ENCODE measurements around the gene PRDM15.

The PRDM15 gene

DNA sequence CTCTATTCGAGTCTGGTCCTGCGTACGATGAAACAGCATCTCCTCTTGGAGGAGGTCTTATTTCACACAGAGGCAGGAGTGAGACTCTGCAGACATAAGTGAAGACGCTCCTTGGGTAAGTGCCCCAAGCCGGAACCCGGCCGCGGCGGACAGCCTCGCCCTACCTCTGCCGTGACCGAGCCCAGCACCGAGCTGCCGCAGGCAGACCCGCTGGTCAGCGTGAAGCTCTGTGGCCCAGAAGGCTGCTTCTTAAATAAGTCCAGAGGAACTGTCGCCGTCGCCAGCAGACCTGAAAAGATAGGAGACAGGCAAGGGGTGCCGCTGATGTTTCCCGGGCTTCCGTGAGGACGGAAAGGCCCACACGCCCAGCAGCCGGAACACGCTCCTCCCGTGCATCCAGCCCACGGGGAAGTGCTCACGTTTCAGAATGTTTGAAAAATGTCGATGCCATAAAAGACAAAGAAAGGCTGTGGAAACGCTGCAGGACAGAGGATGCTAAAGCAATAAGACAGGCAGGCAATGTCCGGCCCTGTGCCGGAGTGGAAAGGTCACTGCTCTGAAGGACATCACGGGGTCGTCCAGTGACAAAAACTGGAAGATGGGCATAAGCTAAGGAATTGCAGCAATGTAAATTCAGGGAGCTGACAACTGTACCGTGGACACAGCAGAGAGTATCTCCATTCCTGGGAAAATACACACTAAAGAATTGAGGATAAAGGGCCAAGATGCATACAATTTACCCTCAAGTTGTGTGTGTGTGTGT, 28.5 kb upstream of the PRDM15 start:
- no peak for DNase-seq (ENCODE audit: low read depth in 2 of 2)

DNA sequence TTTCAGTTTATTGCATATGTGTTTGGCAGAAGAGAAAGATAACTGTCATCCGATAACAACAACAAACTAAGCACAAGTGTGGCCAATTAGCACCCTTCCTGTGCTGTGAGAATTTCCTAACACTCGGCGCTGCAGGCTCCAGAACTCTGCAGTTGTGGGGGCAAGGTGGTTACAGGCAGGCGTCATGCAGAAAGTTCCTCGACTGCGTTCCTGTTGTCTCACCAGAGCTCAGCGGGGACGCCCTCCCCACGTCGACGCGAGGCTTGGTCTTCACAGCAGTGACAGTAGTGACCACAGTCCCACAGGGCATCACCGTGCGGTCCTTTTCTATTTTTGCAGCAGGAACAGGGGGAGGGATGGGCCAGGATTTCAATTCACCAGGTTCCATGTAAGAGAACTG, 27.6 kb upstream of the PRDM15 start:
- DNase-seq (ENCODE audit: low read depth in 2 of 2), result no peak

DNA sequence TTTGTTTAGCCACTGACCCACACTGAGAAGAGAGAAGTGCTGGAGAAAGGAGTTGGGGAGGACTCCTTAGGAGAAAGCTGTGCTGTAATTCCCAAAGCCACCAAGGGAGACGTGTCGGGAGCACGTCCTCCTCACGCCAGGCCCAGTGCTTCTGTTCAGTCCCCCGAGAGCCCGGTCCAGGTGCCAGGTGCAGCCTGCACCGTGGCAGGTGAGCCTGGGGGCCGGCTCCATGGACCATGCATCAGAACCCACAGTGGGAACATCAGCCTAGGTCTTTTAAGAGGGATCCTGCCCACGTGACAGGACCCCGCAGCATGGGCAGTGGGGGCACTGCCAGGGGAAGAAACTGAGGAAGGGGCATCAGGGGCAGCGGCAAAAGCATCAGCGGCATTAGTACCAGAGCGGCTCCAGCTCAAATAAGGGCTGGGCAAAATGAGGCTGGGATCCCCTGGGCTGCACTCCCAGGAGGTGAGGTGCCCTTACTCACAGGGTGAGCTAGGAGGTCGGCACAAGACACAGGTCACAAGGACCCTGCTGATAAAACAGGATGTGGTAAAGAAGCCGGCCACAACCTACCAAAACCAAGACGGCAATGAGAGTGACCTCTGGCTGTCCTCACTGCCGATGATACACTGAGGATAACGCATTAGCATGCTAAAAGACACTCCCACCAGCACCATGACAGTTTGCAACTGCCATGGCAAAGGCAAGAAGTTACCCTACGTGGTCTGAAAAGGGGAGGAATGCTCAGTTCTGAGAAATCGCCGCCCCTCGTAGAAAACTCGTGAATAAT, 24.6 kb upstream of the PRDM15 start:
- no peak for DNase-seq (ENCODE audit: low read depth in 2 of 2)

DNA sequence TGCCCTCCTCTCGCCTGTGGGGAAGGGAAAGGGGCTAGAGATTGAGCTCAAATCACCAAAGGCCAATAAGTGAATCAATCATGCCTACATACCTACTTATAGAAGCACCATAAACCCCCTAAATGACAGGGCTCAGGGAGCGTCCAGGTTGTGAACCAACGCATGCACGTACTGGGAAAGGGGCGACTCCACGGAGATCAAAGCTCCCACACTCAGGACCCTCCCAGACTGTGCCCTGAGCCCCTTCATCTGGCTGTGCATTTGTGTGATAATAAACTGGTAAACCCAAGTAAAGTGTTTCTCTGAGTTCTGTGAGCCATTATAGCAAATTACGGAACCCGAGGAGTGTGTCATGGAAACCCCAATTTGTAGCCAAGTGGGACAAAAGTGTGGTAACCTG, 23.8 kb upstream of the PRDM15 start:
- no peak for DNase-seq (ENCODE audit: low read depth in 2 of 2)

DNA sequence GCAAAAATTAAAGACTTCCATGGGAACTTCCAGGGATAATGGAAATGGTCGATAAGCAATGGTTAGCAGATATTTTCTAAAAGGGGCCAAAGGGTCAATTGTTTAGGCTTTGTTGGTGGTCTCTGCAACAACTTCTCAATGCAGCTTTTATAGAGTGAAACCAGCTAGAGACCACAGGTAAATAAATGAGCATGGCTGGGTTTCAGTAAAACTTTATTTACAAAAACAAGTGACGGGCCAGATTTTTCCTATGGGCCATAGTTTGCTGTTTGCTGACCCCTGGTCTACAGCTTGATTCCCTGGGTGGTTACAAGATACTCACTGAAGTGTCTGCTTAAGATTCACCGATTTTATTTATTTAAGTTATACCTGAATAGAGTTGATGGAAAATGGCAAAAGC, 22.6 kb upstream of the PRDM15 start:
- no peak for DNase-seq (ENCODE audit: low read depth in 2 of 2)

DNA sequence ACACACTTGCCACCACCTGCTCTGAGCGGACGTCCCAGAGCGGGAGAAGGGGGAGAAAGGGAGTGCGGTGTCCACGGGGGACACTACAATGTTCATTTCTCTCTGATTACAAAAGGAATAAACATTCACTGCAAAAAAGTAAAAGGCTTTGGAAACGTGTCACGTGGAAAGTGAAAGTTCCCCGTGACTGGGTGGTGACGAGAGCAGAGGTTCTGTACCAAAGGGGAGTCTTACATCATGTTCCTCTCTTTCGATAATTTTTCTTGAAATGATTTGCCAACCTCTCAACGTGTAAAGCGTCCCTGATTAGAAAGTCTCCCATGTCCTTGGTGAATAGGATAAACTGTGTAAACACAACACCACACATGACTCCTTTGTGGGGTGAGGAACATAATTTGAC, 22.0 kb upstream of the PRDM15 start:
- no peak for DNase-seq (ENCODE audit: low read depth in 2 of 2)

DNA sequence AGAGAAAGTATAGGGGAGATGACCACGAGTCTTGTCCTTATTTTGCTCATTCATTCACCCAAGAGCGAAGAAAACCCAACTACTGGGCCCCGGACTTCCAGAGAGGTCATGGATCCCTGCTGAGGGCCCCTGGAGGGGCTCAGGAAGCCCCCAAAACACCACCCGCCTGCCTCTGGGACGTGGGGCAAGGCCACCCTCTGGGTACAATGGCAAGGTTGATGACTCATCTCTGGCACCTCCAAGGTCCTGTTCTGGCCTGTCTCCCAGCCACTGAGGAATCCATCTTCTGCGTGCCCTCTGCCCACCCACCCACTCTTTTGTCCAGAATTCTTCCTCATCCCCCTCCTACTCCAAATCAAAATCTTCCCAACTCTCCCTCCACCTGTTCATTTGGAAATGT, 21.3 kb upstream of the PRDM15 start:
- DNase-seq (ENCODE audit: low read depth in 2 of 2), result no peak

DNA sequence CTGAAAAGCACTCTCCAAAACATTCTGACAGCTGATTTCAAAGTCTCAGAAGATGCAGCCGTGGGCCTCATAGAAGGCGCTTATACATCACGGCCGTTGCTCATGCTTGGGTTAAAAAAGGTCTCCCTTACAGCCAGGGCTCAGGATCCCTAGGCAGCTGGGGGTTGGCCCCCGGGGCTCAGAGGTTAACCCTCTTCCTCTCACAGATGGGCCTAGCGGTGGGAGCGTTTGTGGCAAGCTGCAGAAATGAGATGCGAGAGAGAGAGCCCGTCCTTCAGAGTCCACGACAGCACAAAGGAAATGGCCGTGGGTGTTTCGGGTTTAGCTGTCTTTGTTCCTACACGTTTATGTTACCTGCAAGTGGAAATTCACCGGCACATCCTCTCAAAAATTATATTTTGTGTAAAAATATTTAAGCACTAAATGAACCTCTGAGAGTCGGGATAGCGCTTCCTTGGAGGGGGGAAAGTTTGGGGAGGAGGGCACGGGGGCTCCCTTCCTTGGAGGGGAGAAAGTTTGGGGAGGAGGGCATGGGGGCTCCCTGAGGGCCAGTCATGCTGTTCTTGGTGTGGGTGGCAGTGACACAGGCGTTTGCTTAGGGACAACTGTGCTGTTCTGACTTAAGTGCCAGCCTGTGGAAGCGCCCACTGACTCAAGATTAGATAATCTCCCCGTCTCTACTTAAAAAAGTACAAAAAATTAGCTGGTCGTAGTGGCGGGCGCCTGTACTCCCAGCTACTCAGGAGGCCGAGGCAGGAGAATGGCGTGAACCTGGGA, 20.5 kb upstream of the PRDM15 start:
- DNase-seq (ENCODE audit: low read depth in 2 of 2), result peak; percentile 2 to 18

DNA sequence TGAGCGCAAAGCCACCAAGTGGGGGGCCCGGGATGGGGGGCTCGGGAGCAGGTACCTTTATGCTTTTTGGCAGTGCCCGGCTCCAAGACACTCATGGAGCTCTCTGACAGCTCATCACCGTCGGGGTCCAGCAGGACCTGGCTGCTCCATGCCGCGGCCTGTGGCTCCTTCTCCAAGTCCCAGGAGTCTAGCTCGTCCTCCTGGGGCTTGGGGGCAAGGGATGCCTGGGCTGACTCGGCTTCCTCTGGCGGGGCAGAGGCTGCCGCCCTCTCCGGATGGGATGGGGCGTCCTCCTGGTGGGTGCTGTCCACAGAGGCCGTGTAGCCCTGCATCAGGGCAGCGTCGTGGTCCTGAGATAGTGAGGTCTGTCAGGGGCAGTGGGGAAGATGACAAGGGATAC, 19.9 kb upstream of the PRDM15 start:
- no peak for DNase-seq (ENCODE audit: low read depth in 2 of 2)

DNA sequence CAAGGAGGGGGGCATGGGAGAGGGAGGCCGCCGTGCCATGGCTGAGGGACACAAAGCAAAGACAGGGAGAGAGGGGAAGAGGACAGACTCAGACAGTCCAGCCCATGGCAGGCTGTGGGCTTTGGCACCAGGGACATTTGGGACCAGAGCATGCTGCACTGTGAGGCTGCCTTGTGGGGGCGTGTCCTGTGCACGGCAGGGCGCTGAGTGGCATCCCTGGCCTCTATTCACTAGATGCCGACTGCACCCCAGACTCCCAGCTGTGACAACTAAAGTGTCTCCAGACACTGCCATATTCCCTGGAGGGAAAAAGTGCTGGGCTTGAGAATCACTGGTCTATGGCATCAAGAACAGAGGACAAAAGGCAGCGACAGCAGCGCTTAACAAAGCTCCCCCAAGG, 18.6 kb upstream of the PRDM15 start:
- no peak for DNase-seq (ENCODE audit: low read depth in 2 of 2)

DNA sequence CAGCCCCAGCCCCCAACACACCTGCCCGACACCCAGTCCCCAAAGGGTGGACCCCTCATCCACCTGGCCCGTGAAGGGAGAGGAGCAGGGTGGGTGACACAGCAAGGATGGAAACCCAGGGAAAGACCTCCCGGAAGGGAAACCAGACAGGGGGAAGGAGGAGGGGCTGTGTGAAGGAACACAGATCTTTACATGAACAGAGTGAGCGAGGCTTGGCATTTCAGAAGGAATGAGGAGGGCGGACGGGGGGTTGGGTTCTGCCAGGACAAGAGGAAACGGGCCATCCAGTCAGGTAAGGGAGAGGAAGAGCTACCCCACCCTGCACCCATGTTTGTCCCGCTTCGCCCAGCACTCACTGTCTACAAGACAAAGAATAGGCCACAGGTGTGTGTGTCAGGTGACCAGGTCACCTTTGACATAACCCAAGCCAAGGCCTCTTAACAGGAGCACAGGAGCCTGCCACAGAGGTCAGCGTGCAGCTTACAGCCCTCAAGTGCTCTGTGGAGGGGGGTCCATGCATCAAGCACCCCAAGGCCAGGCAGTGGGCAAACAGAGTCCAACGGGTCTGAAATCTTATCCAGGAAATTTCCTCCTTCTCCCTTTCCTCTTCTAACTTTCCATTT, 18.0 kb upstream of the PRDM15 start:
- DNase-seq (ENCODE audit: low read depth in 2 of 2), result no peak

DNA sequence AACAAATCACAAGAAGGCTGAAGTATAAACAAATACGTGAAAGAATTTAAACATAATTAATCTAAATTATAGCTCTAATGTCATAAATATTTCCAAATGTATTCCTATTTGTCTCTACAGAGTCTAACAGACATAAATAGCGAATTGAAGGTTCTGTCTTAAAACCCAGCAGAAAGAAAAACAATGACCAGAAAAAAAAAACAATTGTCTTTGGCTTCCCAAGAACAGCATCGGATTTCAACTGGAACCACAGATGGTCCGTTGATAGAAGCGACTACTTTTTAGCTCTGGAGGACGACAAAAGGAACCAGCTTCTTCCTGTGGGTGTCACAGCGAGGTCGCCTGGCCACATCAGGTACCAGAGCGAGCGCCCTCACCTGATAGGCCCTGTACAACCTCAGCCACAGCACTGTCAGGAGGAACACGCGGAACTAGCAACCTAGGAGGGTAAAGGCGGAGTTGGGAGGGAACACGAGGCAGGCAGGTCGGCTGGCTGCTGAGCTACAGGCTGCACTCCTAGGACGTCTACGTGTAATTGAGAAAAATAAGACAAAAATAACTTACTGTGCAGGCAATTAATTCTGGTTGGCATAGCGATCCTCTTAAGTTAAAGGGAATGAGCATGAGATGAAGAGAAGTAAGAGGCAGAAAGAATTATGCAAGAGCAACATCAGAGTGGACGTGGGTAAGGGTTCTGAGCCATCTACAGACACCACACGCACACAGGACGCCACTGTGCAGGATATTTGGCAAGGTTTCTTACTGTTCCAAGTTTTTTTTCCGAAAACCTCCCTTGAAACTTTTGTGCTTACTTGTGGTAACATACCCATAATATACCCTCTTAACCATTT, 16.7 kb upstream of the PRDM15 start:
- peak in 1 of 2 donors; percentile 44 for DNase-seq (ENCODE audit: low read depth in 2 of 2)

DNA sequence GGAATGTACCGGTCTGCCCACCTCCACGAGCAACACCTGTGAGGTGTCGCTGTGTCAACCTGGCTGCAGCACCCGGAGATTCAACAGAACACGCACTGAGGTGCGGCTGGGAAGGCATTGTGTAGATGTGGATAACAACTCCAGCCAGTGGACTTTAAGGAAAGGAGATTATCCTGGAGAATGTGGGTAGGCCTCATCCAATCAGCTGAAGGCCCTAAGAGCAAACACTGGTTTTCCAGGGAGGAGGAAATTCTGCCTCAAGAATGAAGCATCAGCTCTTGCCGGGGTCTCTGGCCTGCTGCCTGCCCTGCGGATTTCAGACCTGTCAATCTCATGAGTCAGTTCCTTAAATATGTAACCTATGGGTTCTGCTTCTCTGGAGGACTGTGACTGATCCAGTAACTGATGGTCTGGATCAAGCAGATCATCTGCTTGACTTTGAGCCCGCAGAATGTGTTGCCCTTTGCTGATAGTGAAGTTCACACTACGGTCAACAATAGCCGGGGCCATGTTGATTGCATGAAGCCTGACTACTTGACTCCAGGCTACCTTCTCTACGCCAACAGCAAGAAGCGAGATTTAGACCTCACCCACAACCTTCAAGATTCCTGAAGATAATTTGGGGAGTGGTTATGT, 15.9 kb upstream of the PRDM15 start:
- no peak for DNase-seq (ENCODE audit: low read depth in 2 of 2)

DNA sequence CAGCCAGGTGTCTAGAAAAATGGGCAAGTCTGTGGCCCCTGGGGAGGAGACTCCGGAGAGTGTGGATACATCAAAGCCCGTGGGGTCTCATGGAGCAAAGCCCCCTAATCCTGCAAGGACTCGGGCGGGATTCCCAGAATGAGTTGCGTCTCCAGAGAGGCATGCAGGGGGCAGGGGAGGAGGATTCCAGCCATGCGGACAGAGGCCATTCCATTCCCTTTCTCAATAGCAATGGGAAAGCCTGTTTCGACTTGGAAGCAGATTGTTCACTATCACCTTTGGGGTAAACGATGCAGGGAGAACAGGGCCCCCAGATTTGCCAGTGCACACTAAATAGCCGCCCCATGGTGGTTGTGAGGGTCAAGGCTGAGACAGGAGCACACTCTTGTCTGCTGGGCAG, 15.4 kb upstream of the PRDM15 start:
- DNase-seq (ENCODE audit: low read depth in 2 of 2), result no peak

DNA sequence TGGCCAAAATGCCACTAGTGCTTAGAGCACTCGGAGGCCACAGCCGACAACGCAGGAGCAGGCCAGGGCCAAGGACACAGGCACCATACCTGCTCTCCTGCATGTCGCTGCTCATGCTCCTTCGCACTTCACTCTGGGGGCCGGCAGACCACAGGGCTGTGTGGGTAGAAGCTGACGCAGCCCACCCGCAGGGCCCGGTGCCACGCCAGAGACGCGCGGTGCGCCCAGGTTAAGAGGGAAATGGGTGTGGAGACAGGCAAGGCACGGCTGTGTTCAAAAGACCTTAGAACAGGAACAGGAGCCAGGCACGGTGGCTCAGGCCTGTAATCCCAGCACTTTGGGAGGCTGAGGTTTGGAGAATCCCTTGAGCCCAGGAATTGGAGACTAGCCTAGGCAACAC, 13.6 kb upstream of the PRDM15 start:
- DNase-seq (ENCODE audit: low read depth in 2 of 2), result no peak

DNA sequence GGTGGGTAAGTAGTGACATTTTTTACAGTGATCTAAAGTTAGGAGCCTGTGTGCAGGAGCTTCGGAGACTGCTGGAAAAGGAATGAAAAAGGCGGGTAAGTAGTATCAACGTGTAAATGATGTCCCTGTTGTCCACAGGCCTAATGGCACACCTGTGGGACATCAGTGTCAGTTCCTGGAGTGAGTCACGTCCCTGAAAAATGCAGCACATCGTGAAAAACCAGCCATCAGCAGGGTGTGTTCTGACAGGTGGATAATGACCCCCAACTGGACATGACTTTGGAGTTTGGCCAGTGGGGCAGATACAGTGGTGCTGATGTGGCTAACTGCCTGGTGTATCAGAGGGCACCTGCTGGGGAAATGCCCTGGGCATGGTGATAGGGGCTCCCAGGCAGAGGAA, 12.0 kb upstream of the PRDM15 start:
- no peak for DNase-seq (ENCODE audit: low read depth in 2 of 2)

DNA sequence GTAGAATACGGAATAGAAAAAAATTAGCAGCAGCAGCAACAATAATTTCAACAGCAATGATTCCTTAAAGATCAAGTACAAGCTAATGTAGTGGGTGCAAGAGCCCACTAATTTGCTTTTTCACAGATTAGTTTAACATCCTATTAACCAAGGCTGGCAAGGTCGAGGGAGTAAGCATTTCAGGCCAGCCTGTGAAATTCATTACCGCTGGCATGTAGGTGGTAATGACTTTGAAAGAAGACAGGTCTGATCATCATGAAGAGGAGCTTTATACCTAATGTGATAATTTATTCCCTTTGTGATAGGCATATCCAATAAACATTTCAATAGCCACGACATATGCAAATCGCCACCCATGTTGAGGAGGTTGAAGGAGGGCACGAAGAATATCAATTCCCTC, 11.2 kb upstream of the PRDM15 start:
- DNase-seq (ENCODE audit: low read depth in 2 of 2), result no peak

DNA sequence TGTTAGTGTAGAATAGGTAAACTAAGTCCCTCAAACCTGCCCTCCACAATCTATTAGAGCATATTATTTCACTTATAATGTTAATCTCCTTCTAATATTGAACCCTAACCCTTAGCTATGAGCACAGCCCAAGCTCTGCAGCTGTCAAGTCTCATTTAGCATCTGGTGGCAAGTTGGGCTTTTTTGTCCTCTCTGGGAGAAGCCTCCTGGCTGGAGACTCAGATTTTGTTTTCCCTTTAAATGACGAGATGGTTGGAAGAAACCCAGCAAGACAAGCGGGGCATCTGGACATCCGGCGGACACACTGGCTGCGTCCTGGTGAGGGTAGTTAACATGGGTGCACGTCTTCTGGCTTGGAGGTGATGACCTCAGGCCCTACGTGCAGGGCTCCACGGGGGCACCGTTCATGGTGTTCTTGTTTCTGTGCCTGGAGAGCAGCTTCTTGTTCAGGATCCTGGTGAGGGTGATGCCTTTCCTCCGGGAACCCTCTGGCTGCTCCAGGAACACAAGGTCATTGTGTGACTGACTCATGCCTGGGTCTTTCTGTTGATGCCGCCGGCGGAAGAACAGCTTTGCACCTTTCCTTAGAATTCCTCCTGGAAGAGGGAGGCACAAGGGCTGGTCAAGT, 9.7 kb upstream of the PRDM15 start:
- DNase-seq (ENCODE audit: low read depth in 2 of 2), result no peak

DNA sequence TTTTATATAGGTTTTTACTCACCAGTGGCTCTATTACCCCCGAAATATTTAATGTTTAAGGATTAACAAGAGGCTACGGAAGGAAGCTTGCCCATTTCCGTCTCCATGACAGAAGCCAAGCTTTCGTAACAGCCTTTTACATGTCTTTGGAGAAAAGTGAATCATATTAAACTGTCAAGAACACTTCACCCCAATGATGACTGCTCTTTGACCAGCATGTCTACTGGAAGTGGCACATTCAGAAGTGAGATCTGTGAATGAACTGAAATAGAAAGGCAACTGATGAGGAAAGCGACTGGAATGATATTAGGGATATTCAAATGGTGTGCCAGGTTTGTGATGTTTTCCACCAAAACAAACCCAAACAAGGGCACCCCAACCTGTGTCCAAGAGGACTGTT, 8.5 kb upstream of the PRDM15 start:
- no peak for DNase-seq (ENCODE audit: low read depth in 2 of 2)

DNA sequence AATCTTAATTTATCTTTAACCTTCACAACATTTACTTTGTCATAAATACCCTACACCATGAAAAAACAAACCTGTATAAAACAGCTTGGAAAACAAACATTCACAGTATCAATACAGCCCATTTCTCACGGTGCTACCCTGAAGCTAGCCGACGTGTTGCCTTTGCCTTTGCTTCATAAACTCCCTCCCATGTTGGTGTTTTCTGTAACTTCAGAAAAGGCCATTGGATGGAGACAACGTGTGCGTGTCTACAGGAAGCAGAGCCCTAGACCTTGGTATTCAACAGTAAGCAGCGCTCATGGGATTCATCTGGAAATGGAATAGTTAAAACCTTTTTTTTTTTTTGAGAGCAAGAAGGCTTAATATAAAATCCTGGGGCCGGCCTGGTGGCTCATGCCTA, 7.2 kb upstream of the PRDM15 start:
- no peak for DNase-seq (ENCODE audit: low read depth in 2 of 2)
